CD4-positive, CD25-positive, alpha-beta regulatory T cell (primary cell): ENCODE data around the gene SAFB2. TPM values are rescaled to one million over a fixed set of nuclear protein-coding genes. Genes with fewer than 3 reads are reported as not detected.

ENCODE experiments used
- ATAC-seq, 2 donors: fragments of 150-1000 bp; cut with Tn5 transposase; one replicate each; pipeline ENCODE4 v1.10.0; 2021; ENCODE audit warnings: low read depth in 2 of 2, moderate number of reproducible peaks in 2 of 2, moderate library complexity in 1 of 2
- DNase-seq, 3 donors: peaks; one replicate each; pipeline versions ENCODE4 v3.0.0 to v3.0.0-alpha.2; 2012 to 2022; ENCODE audit warnings: mixed read lengths in 1 of 3
- H3K27ac ChIP-seq: one replicate; pipeline ENCODE4 v1.7.0; 2013; ENCODE audit warnings: mild to moderate bottlenecking, low read length; ENCODE audit not compliant: insufficient read depth, poor library complexity, severe bottlenecking
- H3K27me3 ChIP-seq: one replicate; pipeline ENCODE4 v1.7.0; 2013; ENCODE audit warnings: low read length; ENCODE audit not compliant: control insufficient read depth, insufficient read depth
- H3K36me3 ChIP-seq: one replicate; pipeline ENCODE4 v1.7.0; 2013; ENCODE audit warnings: mild to moderate bottlenecking, low read length, moderate library complexity; ENCODE audit not compliant: control insufficient read depth, insufficient read depth
- H3K4me1 ChIP-seq: 2 replicates; pipeline ENCODE4 v1.7.0; 2013; ENCODE audit warnings: mild to moderate bottlenecking, low read length; ENCODE audit not compliant: insufficient read depth, control insufficient read depth, poor library complexity, severe bottlenecking
- H3K4me3 ChIP-seq: one replicate; pipeline ENCODE4 v1.7.0; 2013; ENCODE audit warnings: low read depth, mild to moderate bottlenecking, low read length, moderate library complexity
- H3K9me3 ChIP-seq, 2 experiments: 1 replicate in 1 of 2; 2 replicates in 1 of 2; pipeline ENCODE4 v1.7.0; 2013; ENCODE audit warnings: low read length in 2 of 2, mild to moderate bottlenecking in 1 of 2, moderate library complexity in 1 of 2; ENCODE audit not compliant: control insufficient read depth in 2 of 2
- H3K27ac Mint-ChIP-seq, 3 donors: one replicate each; pipeline ENCODE4 v1.8.0; 2020 to 2022; ENCODE audit warnings: mild to moderate bottlenecking in 3 of 3, mixed read lengths in 3 of 3, moderate library complexity in 2 of 3
- H3K27me3 Mint-ChIP-seq: one replicate; pipeline ENCODE4 v1.8.0; 2022; ENCODE audit warnings: mild to moderate bottlenecking, mixed read lengths
- H3K36me3 Mint-ChIP-seq: one replicate; pipeline ENCODE4 v1.8.0; 2020; ENCODE audit warnings: mixed read lengths
- H3K4me1 Mint-ChIP-seq, 4 donors: one replicate each; pipeline ENCODE4 v1.8.0; 2020 to 2022; ENCODE audit warnings: mixed read lengths in 4 of 4, mild to moderate bottlenecking in 1 of 4
- H3K4me3 Mint-ChIP-seq, 4 donors: one replicate each; pipeline ENCODE4 v1.8.0; 2020 to 2022; ENCODE audit warnings: mild to moderate bottlenecking in 4 of 4, mixed read lengths in 4 of 4, moderate library complexity in 3 of 4
- H3K9me3 Mint-ChIP-seq, 7 donors: one replicate each; pipeline ENCODE4 v1.8.0; 2020 to 2022; ENCODE audit warnings: mixed read lengths in 7 of 7, mild to moderate bottlenecking in 3 of 7, moderate library complexity in 2 of 7
- polyA plus RNA-seq, 4 donors: library from polyadenylated mRNA; unstranded; fragments of 300-500 nt; fragmentation: Illumina TruSeq; gene quantifications; one replicate each; pipeline ENCODE4 v1.2.3, GENCODE V29; 2021
- total RNA-seq: library from RNA; stranded (reverse); gene quantifications from one replicate; pipeline ENCODE4 v1.2.3, GENCODE V29; 2022

The SAFB2 gene
- total and polyA plus RNA-seq, 5 donors from 2014 or later: 23.0 to 271 (median 23.3) TPM

GRCh38 chr19:5632241-5632612 is 9.7 kb upstream of the SAFB2 start:
- H3K27ac Mint-ChIP-seq: peak overlapping the region in 1 of 3 donors; percentile 33
- Histone ChIP-seq H3K27me3 (no peaks in the 10 kb centered on the region), H3K36me3 (peaks cover 51% of the 10 kb centered on the region), H3K4me3 (no peak overlapping the region), H3K4me1 (peaks cover 45% of the 10 kb centered on the region), H3K9me3 (no peaks in the 10 kb centered on the region), H3K27ac (no peak overlapping the region)
- no peaks in the 10 kb centered on the region for H3K9me3 Mint-ChIP-seq
- no peak for ATAC-seq
- DNase-seq: no peak
- peaks cover 26 to 85% (median 65%) of the 10 kb centered on the region in 4 donors for H3K4me1 Mint-ChIP-seq
- no peaks in the 10 kb centered on the region for H3K27me3 Mint-ChIP-seq
- peak overlapping the region in 1 of 4 donors; percentile 39 for H3K4me3 Mint-ChIP-seq
- H3K36me3 Mint-ChIP-seq: peaks cover 27% of the 10 kb centered on the region

DNA sequence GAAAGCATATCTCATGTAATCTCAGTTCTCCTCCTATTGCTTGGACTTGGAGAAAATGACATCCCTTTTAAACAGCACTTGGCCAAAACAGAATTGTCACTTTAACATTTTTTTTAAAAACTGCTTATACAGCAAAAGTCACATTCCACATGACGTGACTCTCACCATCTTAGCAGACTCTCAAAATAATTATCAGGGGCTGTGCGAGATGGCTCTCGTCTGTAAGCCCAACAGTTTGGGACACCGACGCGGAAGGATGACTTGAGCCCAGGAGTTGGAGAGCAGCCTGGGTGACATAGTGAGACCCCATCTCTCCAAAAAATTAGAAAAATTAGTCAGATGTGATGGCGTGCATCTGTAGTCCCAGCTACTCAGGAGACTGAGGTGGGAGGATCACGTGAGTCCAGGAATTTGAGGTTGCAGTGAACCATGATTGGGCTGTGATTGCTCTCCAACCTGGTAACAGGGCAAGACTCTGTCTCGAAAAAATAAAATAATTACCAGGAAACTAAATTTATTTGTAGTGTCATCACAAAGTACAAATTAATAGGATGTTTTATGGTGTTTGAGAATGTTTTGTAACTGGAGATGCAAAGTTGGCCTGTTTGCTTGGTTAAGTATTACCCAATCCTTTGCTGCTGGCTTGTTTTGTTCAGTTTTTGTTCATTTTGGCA is 9.1 kb upstream of the SAFB2 start:
- peaks cover 26 to 89% (median 65%) of the 10 kb centered on the region in 4 donors for H3K4me1 Mint-ChIP-seq
- H3K27me3 Mint-ChIP-seq: no peaks in the 10 kb centered on the region
- H3K27ac Mint-ChIP-seq: peak overlapping the region in 2 of 3 donors; percentile 33 to 63
- Histone ChIP-seq H3K4me1 (peaks cover 50% of the 10 kb centered on the region), H3K27me3 (no peaks in the 10 kb centered on the region), H3K27ac (no peak overlapping the region), H3K36me3 (peaks cover 56% of the 10 kb centered on the region), H3K9me3 (no peaks in the 10 kb centered on the region), H3K4me3 (no peak overlapping the region)
- DNase-seq (no peak), ATAC-seq (no peak)
- H3K4me3 Mint-ChIP-seq: peak overlapping the region; percentile 1 to 75 (median 58)
- H3K36me3 Mint-ChIP-seq: peaks cover 27% of the 10 kb centered on the region
- no peaks in the 10 kb centered on the region for H3K9me3 Mint-ChIP-seq

DNA sequence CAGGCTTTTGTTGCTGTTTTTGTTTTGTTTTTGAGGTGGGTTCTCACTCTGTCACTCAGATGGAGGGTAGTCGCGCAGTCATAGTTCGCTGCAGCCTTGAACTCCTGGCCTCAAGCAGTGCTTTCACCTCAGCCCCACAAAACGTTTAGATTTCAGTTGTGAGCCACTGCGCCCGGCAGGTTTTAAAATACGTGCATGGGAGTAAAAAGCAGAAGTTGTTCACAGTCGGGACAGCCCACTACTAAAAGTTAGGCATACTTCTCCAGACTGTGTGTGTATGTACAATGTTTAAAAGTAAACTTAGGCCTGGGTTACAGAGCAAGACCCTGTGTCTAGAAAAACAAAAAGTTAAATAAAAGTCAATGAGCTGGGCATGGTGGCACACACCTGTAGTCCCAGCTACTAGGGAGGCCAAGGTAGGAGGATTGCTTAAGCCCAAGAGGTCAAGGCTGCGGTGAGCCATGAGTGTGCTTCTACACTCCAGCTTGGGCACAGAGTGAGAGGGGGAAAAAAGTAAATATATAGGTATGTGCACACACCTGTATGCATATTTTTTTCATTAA is 6.4 kb upstream of the SAFB2 start:
- Mint-ChIP-seq H3K27ac (peak overlapping the region in 2 of 3 donors; percentile 36 to 65), H3K36me3 (peaks cover 46% of the 10 kb centered on the region), H3K4me1 (peaks cover 21 to 91% (median 74%) of the 10 kb centered on the region in 4 donors), H3K9me3 (no peaks in the 10 kb centered on the region), H3K4me3 (peak overlapping the region in 3 of 4 donors; percentile 43 to 70 (median 50)), H3K27me3 (no peaks in the 10 kb centered on the region)
- Histone ChIP-seq H3K27ac (no peak overlapping the region), H3K9me3 (no peaks in the 10 kb centered on the region), H3K4me3 (peak overlapping the region; percentile 21), H3K4me1 (peaks cover 77% of the 10 kb centered on the region), H3K27me3 (no peaks in the 10 kb centered on the region), H3K36me3 (peaks cover 59% of the 10 kb centered on the region)
- no peak for DNase-seq
- ATAC-seq: peak in 1 of 2 donors; percentile 43

DNA sequence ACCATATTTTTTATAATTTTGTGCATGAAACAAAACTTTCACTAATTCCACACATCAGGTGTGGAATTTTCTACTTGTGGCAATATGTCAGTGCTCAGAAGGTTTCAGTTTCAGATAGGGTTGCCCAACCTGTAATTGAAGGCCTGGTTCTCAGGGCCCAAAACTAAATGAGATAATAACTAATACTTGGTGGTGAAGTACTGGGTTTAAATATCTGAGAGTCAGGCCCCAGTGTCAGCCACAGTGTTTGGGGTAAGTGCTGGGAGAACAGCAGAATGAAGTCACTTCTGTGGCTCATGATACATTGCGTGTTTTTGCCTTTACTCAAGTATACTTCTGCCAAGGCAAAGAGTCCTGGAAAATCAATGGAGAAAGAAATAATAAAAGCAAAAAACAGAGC is 5.9 kb upstream of the SAFB2 start:
- peak overlapping the region; percentile 27 to 70 (median 46) for H3K4me3 Mint-ChIP-seq
- peaks cover 83% of the 10 kb centered on the region for H3K4me1 ChIP-seq
- H3K36me3 ChIP-seq: peaks cover 56% of the 10 kb centered on the region
- H3K4me3 ChIP-seq: peak overlapping the region; percentile 21
- peaks cover 20 to 91% (median 71%) of the 10 kb centered on the region in 4 donors for H3K4me1 Mint-ChIP-seq
- peaks cover 46% of the 10 kb centered on the region for H3K36me3 Mint-ChIP-seq
- H3K9me3 Mint-ChIP-seq: no peaks in the 10 kb centered on the region
- H3K27ac ChIP-seq: peak overlapping the region; percentile 9
- H3K27me3 Mint-ChIP-seq: no peaks in the 10 kb centered on the region
- H3K27ac Mint-ChIP-seq: peak overlapping the region in 1 of 3 donors; percentile 65
- peak in 1 of 3 donors; percentile 34 for DNase-seq
- no peaks in the 10 kb centered on the region for H3K9me3 ChIP-seq
- no peak for ATAC-seq
- no peaks in the 10 kb centered on the region for H3K27me3 ChIP-seq

DNA sequence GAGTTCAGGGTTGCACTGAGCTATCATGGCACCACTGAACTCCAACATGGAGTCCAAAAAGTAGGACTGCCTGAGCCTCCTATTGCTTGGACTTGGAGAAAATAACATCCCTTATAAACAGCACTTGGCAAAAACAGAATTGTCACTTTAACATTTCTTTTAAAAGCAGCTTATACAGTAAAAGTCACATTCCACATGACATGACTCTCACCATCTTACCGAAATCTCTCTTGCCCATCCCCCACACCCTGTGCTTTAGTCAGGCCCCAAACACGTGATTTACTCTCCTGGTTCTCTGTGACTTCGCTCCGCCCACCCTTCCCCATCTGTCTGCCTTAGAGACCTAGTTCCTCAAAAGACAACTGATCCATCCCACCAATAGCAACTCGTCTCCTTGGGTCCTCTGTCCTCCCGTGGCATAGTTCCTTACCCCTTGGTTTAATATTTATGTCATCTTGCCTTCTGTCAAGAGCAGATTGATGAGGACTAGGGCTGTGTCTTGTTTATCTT is 4.9 kb upstream of the SAFB2 start:
- peak overlapping the region in 3 of 4 donors; percentile 22 to 70 (median 70) for H3K4me3 Mint-ChIP-seq
- peaks cover 18 to 84% (median 68%) of the 10 kb centered on the region in 4 donors for H3K4me1 Mint-ChIP-seq
- ATAC-seq (no peak), DNase-seq (peak in 1 of 3 donors; percentile 56)
- peaks cover 51% of the 10 kb centered on the region for H3K36me3 Mint-ChIP-seq
- Histone ChIP-seq H3K36me3 (peaks cover 53% of the 10 kb centered on the region), H3K27me3 (no peaks in the 10 kb centered on the region), H3K9me3 (no peaks in the 10 kb centered on the region), H3K4me3 (no peak overlapping the region), H3K4me1 (peaks cover 84% of the 10 kb centered on the region), H3K27ac (no peak overlapping the region)
- H3K27me3 Mint-ChIP-seq: peaks cover 7% of the 10 kb centered on the region
- peak overlapping the region; percentile 12 to 89 (median 63) for H3K27ac Mint-ChIP-seq
- no peaks in the 10 kb centered on the region for H3K9me3 Mint-ChIP-seq

GRCh38 chr19:5625641-5626040 is 3.1 kb upstream of the SAFB2 start:
- Histone ChIP-seq H3K36me3 (peaks cover 50% of the 10 kb centered on the region), H3K4me3 (peak overlapping the region; percentile 94), H3K4me1 (peaks cover 84% of the 10 kb centered on the region), H3K9me3 (no peaks in the 10 kb centered on the region), H3K27ac (peak overlapping the region; percentile 6), H3K27me3 (no peaks in the 10 kb centered on the region)
- peak overlapping the region; percentile 94 to 100 (median 98) for H3K27ac Mint-ChIP-seq
- ATAC-seq (no peak), DNase-seq (no peak)
- H3K9me3 Mint-ChIP-seq: no peaks in the 10 kb centered on the region
- peaks cover 5 to 76% (median 58%) of the 10 kb centered on the region in 4 donors for H3K4me1 Mint-ChIP-seq
- peak overlapping the region; percentile 93 to 100 (median 98) for H3K4me3 Mint-ChIP-seq
- peaks cover 50% of the 10 kb centered on the region for H3K36me3 Mint-ChIP-seq
- peaks cover 7% of the 10 kb centered on the region for H3K27me3 Mint-ChIP-seq

GRCh38 chr19:5624741-5625278 is 2.2 kb upstream of the SAFB2 start:
- peaks cover 7% of the 10 kb centered on the region for H3K27me3 Mint-ChIP-seq
- peaks cover 52% of the 10 kb centered on the region for H3K36me3 ChIP-seq
- peak overlapping the region; percentile 96 for H3K27ac ChIP-seq
- H3K4me1 ChIP-seq: peaks cover 87% of the 10 kb centered on the region
- H3K36me3 Mint-ChIP-seq: peaks cover 57% of the 10 kb centered on the region
- peaks cover 5 to 78% (median 61%) of the 10 kb centered on the region in 4 donors for H3K4me1 Mint-ChIP-seq
- H3K9me3 Mint-ChIP-seq: no peaks in the 10 kb centered on the region
- peak overlapping the region; percentile 93 to 100 (median 98) for H3K4me3 Mint-ChIP-seq
- DNase-seq (peak in 1 of 3 donors; percentile 17), ATAC-seq (no peak)
- H3K9me3 ChIP-seq: no peaks in the 10 kb centered on the region
- H3K27ac Mint-ChIP-seq: peak overlapping the region; percentile 94 to 100 (median 98)
- H3K27me3 ChIP-seq: no peaks in the 10 kb centered on the region
- H3K4me3 ChIP-seq: peak overlapping the region; percentile 94
